Activated CD8-positive, alpha-beta memory T cell treated with anti-CD3 and anti-CD28 coated beads for 48 hours (primary cell): Measurements from ENCODE around the gene HSD17B10.
"Not testable (repeated sequence)": the region's sequence is repeated elsewhere in the genome, so short reads cannot be mapped to it uniquely, and the experiment has no call there.

Experiments
- DNase-seq, 3 experiments: peaks; one replicate each; pipeline ENCODE4 v3.0.0-alpha.2; 2020; ENCODE audit warnings: low read depth in 2 of 3, low spot score in 2 of 3

The HSD17B10 gene

GRCh38 chrX:53438174-53438831 lies 4.1 kb upstream of the HSD17B10 start:
- DNase-seq, result no peak

- no peak for DNase-seq
Measured at GRCh38 chrX:53437206-53437605, 3.0 kb upstream of the HSD17B10 start.

GRCh38 chrX:53435997-53436396 lies 1.8 kb upstream of the HSD17B10 start:
- no peak for DNase-seq

- no peak for DNase-seq
Measured at GRCh38 chrX:53430231-53430630, 3.9 kb downstream of the HSD17B10 start.

- DNase-seq, result no peak
Measured at GRCh38 chrX:53429755-53430154, 4.4 kb downstream of the HSD17B10 start.

DNA sequence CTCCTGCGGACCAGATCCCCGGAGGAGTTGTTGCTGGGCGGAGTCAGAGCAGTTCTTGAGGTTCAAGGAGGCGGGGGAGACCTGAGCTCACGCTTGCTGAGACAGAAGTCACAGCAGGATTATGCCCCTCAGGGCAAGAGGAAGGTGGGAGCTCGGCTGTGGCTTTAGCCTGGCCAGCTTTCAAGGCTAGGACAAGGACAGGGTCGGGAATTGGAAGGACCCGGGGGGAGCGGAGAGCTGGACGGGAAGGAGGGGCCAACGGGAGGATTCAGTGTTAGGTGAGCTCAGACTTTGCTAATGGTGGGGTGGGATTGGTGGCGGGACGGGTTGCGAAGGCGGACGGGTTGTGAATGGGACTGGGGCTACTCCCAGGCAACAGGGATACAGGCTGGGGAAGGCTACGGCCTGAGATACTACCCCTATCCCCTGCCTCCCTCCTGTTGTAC lies 11.3 kb downstream of the HSD17B10 start, which contains the start of gene RIBC1:
RIBC1 (plus strand) TSS at position 13 of the 446 bp plus-strand sequence. CDS start 3,404 bp downstream, outside the sequence.
- DNase-seq, result no peak

DNA sequence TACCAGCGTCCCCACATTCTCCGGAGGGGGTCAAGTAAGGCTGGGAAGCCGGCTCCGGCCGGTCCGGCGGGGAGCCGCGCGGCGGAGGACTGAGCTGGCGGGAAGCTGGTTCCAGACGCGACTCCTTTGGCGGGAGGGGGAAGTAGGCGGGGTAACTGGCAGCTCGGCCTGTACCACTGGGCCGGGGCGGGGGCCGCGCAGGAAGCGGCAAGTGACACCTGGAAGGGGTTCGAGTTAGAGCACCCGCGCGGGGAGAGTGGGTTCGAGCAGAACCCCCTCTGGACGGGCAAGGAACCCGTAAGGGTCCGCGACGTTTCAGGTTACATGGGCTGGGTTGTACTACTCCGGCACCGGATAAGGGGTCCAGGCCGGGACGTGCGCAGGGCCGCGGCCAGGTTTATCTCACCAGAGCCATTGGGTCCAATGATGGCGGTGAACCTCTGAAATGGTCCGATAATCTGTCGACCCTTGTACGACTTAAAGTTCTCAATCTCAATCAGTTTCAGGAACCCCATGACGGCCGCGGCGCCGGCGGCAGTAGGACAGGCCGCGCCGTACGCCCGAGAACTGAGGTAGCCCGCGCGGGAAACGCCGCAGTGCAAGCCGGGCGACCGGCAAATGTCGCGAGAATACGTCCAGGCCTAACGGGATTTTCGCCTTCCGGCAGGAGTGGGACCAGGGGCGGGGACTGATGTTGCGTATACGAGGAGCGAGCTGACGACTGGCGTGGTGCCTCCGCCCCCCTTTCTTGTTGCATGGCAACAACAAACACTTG lies 11.9 kb downstream of the HSD17B10 start, which contains the start of gene SMC1A:
SMC1A (minus strand) TSS at position 569 of the 775 bp plus-strand sequence; CDS start at position 515, 54 bp downstream.
- peak; percentile 68 to 91 (median 91) for DNase-seq

DNA sequence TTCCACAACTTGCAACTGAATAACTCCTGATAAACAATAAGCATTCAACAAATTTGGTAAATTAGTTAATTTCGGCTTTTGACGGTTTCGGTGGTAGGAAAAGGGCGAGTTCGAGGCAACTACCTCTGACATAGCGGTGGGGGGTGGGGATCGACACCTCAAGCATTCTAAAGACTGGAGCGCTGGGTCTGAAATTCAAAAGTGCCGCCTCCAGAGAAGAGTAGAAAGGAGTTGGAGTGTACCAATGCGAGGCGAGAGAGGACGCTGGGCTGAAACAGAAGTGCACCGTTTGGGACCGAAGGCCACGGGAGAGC lies 12.4 kb downstream of the HSD17B10 start:
- DNase-seq, result no peak

- DNase-seq, result no peak
Measured at GRCh38 chrX:53421125-53421524, 13.0 kb downstream of the HSD17B10 start.

GRCh38 chrX:53420351-53420750 lies 13.8 kb downstream of the HSD17B10 start:
- not testable (repeated sequence) for DNase-seq

GRCh38 chrX:53412446-53412845 lies 21.7 kb downstream of the HSD17B10 start:
- DNase-seq, result no peak

- DNase-seq, result no peak
Measured at GRCh38 chrX:53403535-53403934, 30.6 kb downstream of the HSD17B10 start.

GRCh38 chrX:53398216-53398615 lies 36.0 kb downstream of the HSD17B10 start:
- no peak for DNase-seq

- no peak for DNase-seq
Measured at GRCh38 chrX:53395605-53396298, 38.4 kb downstream of the HSD17B10 start.

DNA sequence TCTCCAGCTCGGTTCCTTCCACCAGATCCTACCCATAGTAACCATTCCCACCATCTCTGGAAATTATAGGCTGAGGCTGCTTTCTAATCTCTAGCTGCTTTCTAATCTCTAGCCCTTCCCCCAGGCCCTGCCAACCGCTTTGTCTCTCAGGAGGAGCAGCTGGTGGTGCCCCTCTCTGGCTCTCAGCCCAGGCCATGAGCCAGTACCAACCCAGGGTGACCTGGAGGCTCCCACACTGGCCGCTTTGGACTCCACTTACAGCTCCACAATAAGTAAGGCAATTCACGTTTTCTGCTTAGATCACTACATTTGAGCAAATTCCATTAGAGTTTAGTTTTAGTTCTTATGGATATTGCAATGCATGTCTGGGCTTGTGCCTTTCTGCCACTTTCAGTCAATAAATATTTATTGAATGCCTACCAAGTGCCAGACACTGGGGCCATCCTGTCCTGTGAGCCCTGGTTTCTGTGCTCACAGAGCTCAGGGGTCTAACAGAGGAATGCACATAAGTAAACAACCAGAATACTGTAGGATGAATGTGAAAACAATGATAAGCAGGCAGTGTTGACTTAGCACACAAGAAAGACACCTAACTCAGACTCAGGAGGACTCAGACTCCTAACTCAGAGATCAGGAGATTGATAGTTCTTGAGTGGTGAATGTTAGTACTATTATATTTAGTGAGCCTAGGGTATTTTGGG lies 50.6 kb downstream of the HSD17B10 start:
- DNase-seq, result no peak
